Chondrocyte (in vitro differentiated cells): ENCODE measurements around the gene SERBP1. TPM values are rescaled to one million over a fixed set of nuclear protein-coding genes. Genes with fewer than 3 reads are reported as not detected.
"Not testable (repeated sequence)": the region's sequence is repeated elsewhere in the genome, so short reads cannot be mapped to it uniquely, and the experiment has no call there.

Experiments
- DNase-seq: peaks from one replicate; pipeline ENCODE4 v3.0.0; 2021; ENCODE audit warnings: mixed read lengths, low spot score
- H3K27ac Mint-ChIP-seq: one replicate; pipeline ENCODE4 v1.8.0; 2021; ENCODE audit warnings: mild to moderate bottlenecking, moderate library complexity, mixed read lengths; ENCODE audit not compliant: unreplicated experiment
- H3K27me3 Mint-ChIP-seq: 2 replicates; pipeline ENCODE4 v1.8.0; 2021; ENCODE audit warnings: low read depth, mixed read lengths
- H3K36me3 Mint-ChIP-seq: 2 replicates; pipeline ENCODE4 v1.8.0; 2021; ENCODE audit warnings: low read depth, mixed read lengths
- H3K4me1 Mint-ChIP-seq: 2 replicates; pipeline ENCODE4 v1.8.0; 2021; ENCODE audit warnings: low read depth, mild to moderate bottlenecking, mixed read lengths
- H3K4me3 Mint-ChIP-seq: one replicate; pipeline ENCODE4 v1.8.0; 2021; ENCODE audit warnings: mild to moderate bottlenecking, moderate library complexity, mixed read lengths; ENCODE audit not compliant: unreplicated experiment
- H3K9me3 Mint-ChIP-seq: 2 replicates; pipeline ENCODE4 v1.8.0; 2021; ENCODE audit warnings: low read depth, mixed read lengths
- total RNA-seq: library from RNA; stranded (reverse); gene quantifications from 3 replicates; pipeline ENCODE4 v1.2.1, GENCODE V29; 2021
- TF ChIP-seq, protein P1 (sequence below): fragments of 200-600 bp; sonication (generic); IDR thresholded peaks from 2 replicates; pipeline ENCODE4 v1.5.0; 2021; ENCODE audit warnings: antibody characterized with exemption, mild to moderate bottlenecking, moderate library complexity

SERBP1 gene
- total RNA-seq, 1 donor from 2014 or later: 145 TPM

DNA sequence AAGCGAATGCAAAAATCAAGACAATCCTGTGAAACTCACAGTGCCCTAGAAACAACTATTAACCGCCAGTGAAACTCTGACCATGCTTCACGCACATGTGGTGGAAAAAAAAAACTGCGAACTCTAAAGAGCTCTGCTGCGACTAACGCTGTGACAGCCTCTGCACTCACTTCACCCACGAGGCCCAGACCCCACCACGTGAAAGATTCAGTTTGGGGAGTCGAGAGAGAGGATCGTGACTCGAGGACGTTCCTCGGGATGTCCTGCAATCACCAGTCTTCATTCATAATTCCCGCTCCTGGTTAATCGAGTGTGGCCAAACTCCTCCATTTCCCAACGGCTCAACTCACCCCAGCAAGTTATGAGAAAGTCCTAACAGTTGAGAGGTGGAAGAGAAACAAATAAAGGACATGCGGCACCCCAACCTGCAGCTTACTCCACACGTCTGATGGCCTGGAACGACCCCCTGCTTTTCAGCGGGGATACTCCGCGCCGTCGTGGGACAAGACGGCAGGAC lies 1.1 kb downstream of the SERBP1 start:
- DNase-seq: no peak
- Mint-ChIP-seq H3K27ac (peak overlapping the region; percentile 84), H3K4me1 (peaks cover 59% of the 10 kb centered on the region), H3K9me3 (no peaks in the 10 kb centered on the region), H3K4me3 (peak overlapping the region; percentile 87), H3K36me3 (peaks cover 13% of the 10 kb centered on the region), H3K27me3 (no peaks in the 10 kb centered on the region)
- TF ChIP-seq, protein P1, sequence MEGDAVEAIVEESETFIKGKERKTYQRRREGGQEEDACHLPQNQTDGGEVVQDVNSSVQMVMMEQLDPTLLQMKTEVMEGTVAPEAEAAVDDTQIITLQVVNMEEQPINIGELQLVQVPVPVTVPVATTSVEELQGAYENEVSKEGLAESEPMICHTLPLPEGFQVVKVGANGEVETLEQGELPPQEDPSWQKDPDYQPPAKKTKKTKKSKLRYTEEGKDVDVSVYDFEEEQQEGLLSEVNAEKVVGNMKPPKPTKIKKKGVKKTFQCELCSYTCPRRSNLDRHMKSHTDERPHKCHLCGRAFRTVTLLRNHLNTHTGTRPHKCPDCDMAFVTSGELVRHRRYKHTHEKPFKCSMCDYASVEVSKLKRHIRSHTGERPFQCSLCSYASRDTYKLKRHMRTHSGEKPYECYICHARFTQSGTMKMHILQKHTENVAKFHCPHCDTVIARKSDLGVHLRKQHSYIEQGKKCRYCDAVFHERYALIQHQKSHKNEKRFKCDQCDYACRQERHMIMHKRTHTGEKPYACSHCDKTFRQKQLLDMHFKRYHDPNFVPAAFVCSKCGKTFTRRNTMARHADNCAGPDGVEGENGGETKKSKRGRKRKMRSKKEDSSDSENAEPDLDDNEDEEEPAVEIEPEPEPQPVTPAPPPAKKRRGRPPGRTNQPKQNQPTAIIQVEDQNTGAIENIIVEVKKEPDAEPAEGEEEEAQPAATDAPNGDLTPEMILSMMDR: no peak

DNA sequence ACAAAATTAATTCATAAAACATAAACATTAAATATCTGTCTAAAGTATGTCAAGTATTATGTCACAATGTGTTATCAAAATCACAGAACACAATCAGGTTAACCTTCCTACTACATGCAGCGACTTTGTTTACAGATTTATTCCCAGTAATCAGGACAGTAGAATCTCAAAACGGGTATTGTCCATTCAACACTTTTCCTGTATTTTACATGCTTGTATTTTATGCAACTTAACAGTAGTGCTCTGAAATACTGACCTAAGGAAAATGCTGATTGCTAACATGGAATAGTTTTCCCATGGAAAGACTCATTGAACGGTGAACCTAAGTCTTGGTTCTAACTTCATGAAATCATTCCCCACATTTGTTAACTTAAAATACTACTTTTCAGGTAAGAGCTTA lies 2.3 kb downstream of the SERBP1 start:
- Mint-ChIP-seq H3K4me3 (peak overlapping the region; percentile 87), H3K36me3 (peaks cover 21% of the 10 kb centered on the region), H3K27ac (no peak overlapping the region), H3K27me3 (no peaks in the 10 kb centered on the region), H3K9me3 (no peaks in the 10 kb centered on the region), H3K4me1 (peaks cover 48% of the 10 kb centered on the region)
- TF ChIP-seq, protein P1: no peak
- DNase-seq: no peak

DNA sequence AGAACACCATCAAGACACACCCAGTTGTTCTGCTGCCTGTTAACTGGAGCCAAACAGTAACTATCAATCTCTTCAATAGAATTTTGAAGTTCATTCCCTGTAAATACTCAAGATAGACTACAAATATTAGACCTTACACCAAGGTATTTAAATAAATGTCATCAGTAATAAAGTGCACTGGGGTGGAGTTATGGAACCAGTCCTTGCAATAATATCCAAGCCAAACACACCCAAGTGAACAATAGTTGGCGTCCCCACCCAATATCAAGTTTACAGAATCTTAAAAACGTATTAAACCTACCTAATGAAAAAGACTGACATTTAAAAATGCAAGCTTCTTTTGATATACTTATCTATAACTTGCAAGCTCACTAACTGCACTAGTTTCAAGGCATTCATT lies 2.7 kb downstream of the SERBP1 start:
- peaks cover 47% of the 10 kb centered on the region for H3K4me1 Mint-ChIP-seq

DNA sequence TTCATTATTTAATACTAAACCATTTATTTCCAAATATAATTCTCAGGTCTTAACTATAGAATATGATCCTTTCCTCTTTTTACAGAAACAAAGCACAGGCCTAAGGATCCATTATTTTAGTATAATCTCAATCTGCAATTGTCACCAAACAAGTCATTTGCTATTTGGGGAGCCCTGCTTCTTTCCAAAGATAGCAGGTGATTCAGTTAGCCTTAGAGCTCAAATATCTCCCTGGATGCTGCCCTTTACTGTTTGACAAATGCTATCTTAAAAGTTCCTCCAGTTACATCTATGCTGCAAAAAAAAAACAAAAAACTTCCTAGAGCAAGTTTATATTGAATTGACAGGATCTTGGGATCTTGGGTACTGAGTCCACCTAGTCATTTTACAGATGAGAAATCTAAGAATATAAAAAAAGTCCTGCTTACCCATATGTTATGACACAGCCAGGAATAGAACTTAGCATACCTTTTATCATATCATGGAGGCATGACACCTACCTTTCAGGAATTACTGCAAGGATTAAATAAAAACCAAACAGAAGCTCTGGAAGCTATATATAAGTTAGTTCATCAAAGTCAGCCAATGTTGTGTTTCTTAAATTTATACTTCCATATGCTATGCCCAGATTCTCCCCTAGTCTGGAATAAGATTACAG lies 9.2 kb downstream of the SERBP1 start:
- Mint-ChIP-seq H3K36me3 (peaks cover 38% of the 10 kb centered on the region), H3K27ac (no peak overlapping the region), H3K4me3 (no peak overlapping the region), H3K27me3 (no peaks in the 10 kb centered on the region), H3K9me3 (no peaks in the 10 kb centered on the region), H3K4me1 (peaks cover 7% of the 10 kb centered on the region)
- TF ChIP-seq, protein P1: no peak
- no peak for DNase-seq

More for the DNA sequence above, 2.7 kb downstream of the SERBP1 start:
- TF ChIP-seq, protein P1: no peak
- peak overlapping the region; percentile 87 for H3K4me3 Mint-ChIP-seq
- no peaks in the 10 kb centered on the region for H3K9me3 Mint-ChIP-seq
- no peak for DNase-seq
- no peaks in the 10 kb centered on the region for H3K27me3 Mint-ChIP-seq
- H3K36me3 Mint-ChIP-seq: peaks cover 23% of the 10 kb centered on the region
- H3K27ac Mint-ChIP-seq: no peak overlapping the region

DNA sequence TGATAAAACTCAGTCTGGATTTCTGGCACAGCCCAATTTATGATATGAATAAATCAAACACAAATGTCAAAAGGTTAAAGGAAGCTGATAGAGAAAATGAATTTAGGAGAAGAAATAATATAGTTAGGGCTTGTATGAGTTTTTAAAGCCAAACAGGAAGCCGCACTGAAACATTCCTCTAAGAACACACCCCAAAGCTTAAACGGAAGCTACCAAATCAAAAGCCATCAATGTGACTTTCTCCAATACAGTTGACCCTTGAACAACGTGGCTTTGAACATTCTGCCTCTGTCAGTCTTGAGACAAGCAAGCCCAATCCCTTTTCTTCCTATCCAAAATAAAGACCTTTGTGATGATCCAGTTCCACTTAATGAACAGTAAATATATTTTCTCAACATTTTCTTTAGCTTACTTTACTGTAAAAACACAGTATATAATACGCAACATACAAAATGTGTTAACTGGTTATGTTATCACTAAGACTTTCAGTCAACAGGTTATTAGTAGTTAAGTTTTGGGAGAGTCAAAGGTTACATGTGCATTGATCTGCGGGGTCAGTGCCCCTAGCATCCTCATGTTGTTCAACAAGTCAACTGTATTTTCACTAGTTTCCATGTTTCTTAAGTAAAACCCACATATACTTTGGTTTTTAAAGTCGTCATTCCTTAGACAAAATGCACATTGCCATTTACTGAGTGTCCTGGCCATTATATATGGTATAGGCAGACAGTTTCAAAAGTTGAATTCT lies 11.2 kb downstream of the SERBP1 start:
- H3K36me3 Mint-ChIP-seq: peaks cover 40% of the 10 kb centered on the region
- no peak overlapping the region for H3K27ac Mint-ChIP-seq
- TF ChIP-seq, protein P1: no peak
- no peak overlapping the region for H3K4me3 Mint-ChIP-seq
- no peaks in the 10 kb centered on the region for H3K4me1 Mint-ChIP-seq
- DNase-seq: no peak
- no peaks in the 10 kb centered on the region for H3K9me3 Mint-ChIP-seq
- no peaks in the 10 kb centered on the region for H3K27me3 Mint-ChIP-seq

DNA sequence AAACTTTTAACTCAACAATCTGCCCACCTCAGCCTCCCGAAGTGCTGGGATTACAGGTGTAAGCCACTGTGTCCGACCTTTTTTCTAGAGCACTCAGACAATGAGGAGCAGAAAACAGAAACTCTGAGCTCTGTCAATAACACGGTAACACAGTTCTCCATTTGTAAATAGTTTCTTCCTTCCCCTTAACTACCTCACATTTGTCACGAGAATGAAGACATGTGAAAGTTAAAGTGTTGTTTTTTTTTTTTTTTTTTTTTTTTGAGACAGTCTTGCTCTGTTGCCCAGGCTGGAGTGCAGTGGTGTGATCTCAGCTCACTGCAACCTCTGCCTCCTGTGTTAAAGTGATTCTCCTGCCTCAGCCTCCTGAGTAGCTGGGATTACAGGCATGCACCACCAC lies 12.5 kb downstream of the SERBP1 start:
- Mint-ChIP-seq H3K36me3 (peaks cover 34% of the 10 kb centered on the region), H3K27ac (peak overlapping the region; percentile 32)
- not testable (repeated sequence) for H3K4me3 Mint-ChIP-seq, H3K27me3 Mint-ChIP-seq, DNase-seq, H3K9me3 Mint-ChIP-seq, H3K4me1 Mint-ChIP-seq
